Esophagus squamous epithelium (tissue), 4 donors: Measurements from ENCODE around the gene HLA-DPB1.

Experiments used
- CTCF ChIP-seq, 6 experiments: fragments of 450-650 bp in 4 of 6; fragments of 200-600 bp in 2 of 6; sonication (generic) in 2 of 6; IDR thresholded peaks; one replicate each; pipeline ENCODE4 v1.5.1; 2016 to 2019; ENCODE audit warnings: antibody characterized with exemption in 6 of 6, mild to moderate bottlenecking in 4 of 6, moderate library complexity in 4 of 6
- POLR2A ChIP-seq, 4 donors: fragments of 450-650 bp; IDR thresholded peaks; one replicate each; pipeline ENCODE4 v1.6.1; 2017; ENCODE audit warnings: antibody characterized with exemption in 4 of 4, mild to moderate bottlenecking in 4 of 4, moderate library complexity in 3 of 4

- TF ChIP-seq CTCF (IDR thresholded peaks at IDR 0.05) (no peak), POLR2A (IDR thresholded peaks at IDR 0.05) (no peak)
Observed at GRCh38 chr6:33034554-33034953, 41.2 kb upstream of the HLA-DPB1 start.
